ENCODE measurements around the gene LMNB1.

Gene LMNB1

GRCh38 chr5:126881821-126882600, 105.1 kb downstream of the LMNB1 start:
- Histone ChIP-seq H3K4ac (ENCODE audit: low read depth in 1 of 2, low read length in 2 of 2) (no peak overlapping the region), H2BK12ac (ENCODE audit: low read length in 2 of 2) (no peak overlapping the region), H3K27ac (ENCODE audit: low read length, poor library complexity, severe bottlenecking) (no peak overlapping the region), H3K4me2 (ENCODE audit: low read length, poor library complexity, severe bottlenecking) (no peak overlapping the region), H3K4me1 (ENCODE audit: control insufficient read depth, insufficient read depth, low read depth, low read length) (peaks cover 4% of the 10 kb centered on the region), H2BK15ac (ENCODE audit: low read depth, poor library complexity, severe bottlenecking) (no peak overlapping the region), H2AFZ (ENCODE audit: low read depth, low read length) (no peak overlapping the region), H3K27me3 (ENCODE audit: control insufficient read depth in 1 of 2, insufficient read depth in 1 of 2, low read length in 2 of 2) (peaks cover 0 to 12% of the 10 kb centered on the region in 2 experiments), H4K8ac (ENCODE audit: low read length) (no peak overlapping the region), H2AK5ac (ENCODE audit: low read length, severe bottlenecking) (no peak overlapping the region), H2BK5ac (ENCODE audit: low read depth, low read length, poor library complexity, severe bottlenecking) (no peak overlapping the region), H3K79me1 (replicated peaks; ENCODE audit: low read length, poor library complexity, severe bottlenecking) (no peaks in the 10 kb centered on the region), H3K14ac (ENCODE audit: low read length in 2 of 2) (no peak overlapping the region), H3K36me3 (ENCODE audit: control insufficient read depth in 1 of 2, insufficient read depth in 2 of 2, low read depth in 1 of 2, low read length in 2 of 2) (no peaks in the 10 kb centered on the region), H2BK120ac (ENCODE audit: low read depth, low read length) (no peak overlapping the region), H3K9ac (ENCODE audit: low read length) (no peak overlapping the region), H4K91ac (ENCODE audit: low read length) (no peak overlapping the region), H3K9me3 (ENCODE audit: control insufficient read depth, low read length) (no peaks in the 10 kb centered on the region), H3K4me3 (ENCODE audit: insufficient read depth in 1 of 2, low read depth in 1 of 2, low read length in 2 of 2) (no peak overlapping the region), H3K18ac (ENCODE audit: low read depth in 1 of 2, low read length in 2 of 2) (no peak overlapping the region), H3K23ac (ENCODE audit: low read length in 2 of 2) (no peak overlapping the region)
- no peak for DNase-seq
- 78% methylated on average over 3 of the region's 5 CpGs for WGBS

- H2BK15ac ChIP-seq (ENCODE audit: low read depth, poor library complexity, severe bottlenecking): no peak overlapping the region
- no peak overlapping the region for H3K27ac ChIP-seq (ENCODE audit: low read length, poor library complexity, severe bottlenecking)
- no peak overlapping the region for H2BK120ac ChIP-seq (ENCODE audit: low read depth, low read length)
- H2AFZ ChIP-seq (ENCODE audit: low read depth, low read length): no peak overlapping the region
- peak overlapping the region in 1 of 2 experiments; percentile 75 for H2BK12ac ChIP-seq (ENCODE audit: low read length in 2 of 2)
- no peak overlapping the region for H2AK5ac ChIP-seq (ENCODE audit: low read length, severe bottlenecking)
- peak overlapping the region in 1 of 2 experiments; percentile 24 for H3K14ac ChIP-seq (ENCODE audit: low read length in 2 of 2)
- DNase-seq: no peak
- no peaks in the 10 kb centered on the region for H3K79me1 ChIP-seq (replicated peaks; ENCODE audit: low read length, poor library complexity, severe bottlenecking)
- no peak overlapping the region for H2BK5ac ChIP-seq (ENCODE audit: low read depth, low read length, poor library complexity, severe bottlenecking)
- WGBS: no CpG with 5 or more reads among the region's 2 CpGs
- peaks cover 0 to 12% of the 10 kb centered on the region in 2 experiments for H3K27me3 ChIP-seq (ENCODE audit: control insufficient read depth in 1 of 2, insufficient read depth in 1 of 2, low read length in 2 of 2)
- H3K4me3 ChIP-seq (ENCODE audit: insufficient read depth in 1 of 2, low read depth in 1 of 2, low read length in 2 of 2): peak overlapping the region in 1 of 2 experiments; percentile 6
- no peak overlapping the region for H4K91ac ChIP-seq (ENCODE audit: low read length)
- H3K18ac ChIP-seq (ENCODE audit: low read depth in 1 of 2, low read length in 2 of 2): peak overlapping the region in 1 of 2 experiments; percentile 58
- no peak overlapping the region for H3K23ac ChIP-seq (ENCODE audit: low read length in 2 of 2)
- H3K9me3 ChIP-seq (ENCODE audit: control insufficient read depth, low read length): no peaks in the 10 kb centered on the region
- H3K9ac ChIP-seq (ENCODE audit: low read length): peak overlapping the region; percentile 27
- peaks cover 3% of the 10 kb centered on the region for H3K4me1 ChIP-seq (ENCODE audit: control insufficient read depth, insufficient read depth, low read depth, low read length)
- H3K4ac ChIP-seq (ENCODE audit: low read depth in 1 of 2, low read length in 2 of 2): no peak overlapping the region
- H3K36me3 ChIP-seq (ENCODE audit: control insufficient read depth in 1 of 2, insufficient read depth in 2 of 2, low read depth in 1 of 2, low read length in 2 of 2): no peaks in the 10 kb centered on the region
- H3K4me2 ChIP-seq (ENCODE audit: low read length, poor library complexity, severe bottlenecking): no peak overlapping the region
- H4K8ac ChIP-seq (ENCODE audit: low read length): no peak overlapping the region
Measured at GRCh38 chr5:126883564-126884245, 106.8 kb downstream of the LMNB1 start.

GRCh38 chr5:126884269-126884819, 107.4 kb downstream of the LMNB1 start:
- no peak overlapping the region for H3K4me2 ChIP-seq (ENCODE audit: low read length, poor library complexity, severe bottlenecking)
- H3K4me1 ChIP-seq (ENCODE audit: control insufficient read depth, insufficient read depth, low read depth, low read length): peaks cover 3% of the 10 kb centered on the region
- H2BK15ac ChIP-seq (ENCODE audit: low read depth, poor library complexity, severe bottlenecking): no peak overlapping the region
- H3K36me3 ChIP-seq (ENCODE audit: control insufficient read depth in 1 of 2, insufficient read depth in 2 of 2, low read depth in 1 of 2, low read length in 2 of 2): no peaks in the 10 kb centered on the region
- no peak overlapping the region for H2AK5ac ChIP-seq (ENCODE audit: low read length, severe bottlenecking)
- H2BK12ac ChIP-seq (ENCODE audit: low read length in 2 of 2): no peak overlapping the region
- no peak overlapping the region for H2AFZ ChIP-seq (ENCODE audit: low read depth, low read length)
- DNase-seq: peak; percentile 83
- H2BK5ac ChIP-seq (ENCODE audit: low read depth, low read length, poor library complexity, severe bottlenecking): no peak overlapping the region
- H3K79me1 ChIP-seq (replicated peaks; ENCODE audit: low read length, poor library complexity, severe bottlenecking): no peaks in the 10 kb centered on the region
- no peak overlapping the region for H3K4me3 ChIP-seq (ENCODE audit: insufficient read depth in 1 of 2, low read depth in 1 of 2, low read length in 2 of 2)
- no peak overlapping the region for H3K23ac ChIP-seq (ENCODE audit: low read length in 2 of 2)
- no peak overlapping the region for H4K91ac ChIP-seq (ENCODE audit: low read length)
- H3K4ac ChIP-seq (ENCODE audit: low read depth in 1 of 2, low read length in 2 of 2): no peak overlapping the region
- no peak overlapping the region for H2BK120ac ChIP-seq (ENCODE audit: low read depth, low read length)
- H3K9ac ChIP-seq (ENCODE audit: low read length): no peak overlapping the region
- no peak overlapping the region for H3K27ac ChIP-seq (ENCODE audit: low read length, poor library complexity, severe bottlenecking)
- H3K27me3 ChIP-seq (ENCODE audit: control insufficient read depth in 1 of 2, insufficient read depth in 1 of 2, low read length in 2 of 2): peaks cover 0 to 12% of the 10 kb centered on the region in 2 experiments
- 28% methylated on average over 5 of the region's 5 CpGs for WGBS
- no peak overlapping the region for H3K14ac ChIP-seq (ENCODE audit: low read length in 2 of 2)
- H3K9me3 ChIP-seq (ENCODE audit: control insufficient read depth, low read length): no peaks in the 10 kb centered on the region
- H4K8ac ChIP-seq (ENCODE audit: low read length): no peak overlapping the region
- peak overlapping the region in 1 of 2 experiments; percentile 44 for H3K18ac ChIP-seq (ENCODE audit: low read depth in 1 of 2, low read length in 2 of 2)
